GM18873 (cell line): Measurements from ENCODE around the gene LTBP1.
"Not testable (repeated sequence)": the region's sequence is repeated elsewhere in the genome, so short reads cannot be mapped to it uniquely, and the experiment has no call there.

Experiments used
- ATAC-seq: cut with Tn5 transposase; IDR thresholded peaks from one replicate; pipeline ENCODE4 v1.9.1; 2021; ENCODE audit warnings: mild to moderate bottlenecking, moderate library complexity, moderate number of reproducible peaks; ENCODE audit not compliant: unreplicated experiment, low FRiP score

Gene LTBP1

GRCh38 chr2:32958821-32959220, 12.1 kb downstream of the LTBP1 start:
- ATAC-seq: no peak

DNA sequence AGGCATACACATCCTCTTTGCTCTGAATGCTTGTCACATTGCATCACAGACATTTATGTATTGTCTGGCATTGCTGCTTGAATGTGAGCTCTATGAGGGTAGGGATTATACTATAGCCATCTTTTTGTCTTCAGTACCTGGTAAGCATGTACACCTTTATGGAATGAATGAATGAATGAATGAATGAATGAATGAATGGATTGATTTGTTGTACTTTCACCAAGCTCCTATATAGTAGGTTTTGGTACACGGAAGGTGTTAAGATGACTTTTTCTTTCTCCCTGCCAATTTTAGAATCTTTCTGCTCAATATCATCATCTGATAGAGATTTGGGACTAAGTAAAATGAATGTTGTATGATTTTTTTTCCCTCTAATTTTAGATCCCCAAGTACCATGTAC, 13.5 kb downstream of the LTBP1 start:
- ATAC-seq: no peak

GRCh38 chr2:32960647-32961403, 14.1 kb downstream of the LTBP1 start:
- ATAC-seq: no peak

- ATAC-seq: no peak
These were observed 15.9 kb downstream of the LTBP1 start for GRCh38 chr2:32962690-32963089.

GRCh38 chr2:32963941-32964340, 17.2 kb downstream of the LTBP1 start:
- ATAC-seq: no peak

DNA sequence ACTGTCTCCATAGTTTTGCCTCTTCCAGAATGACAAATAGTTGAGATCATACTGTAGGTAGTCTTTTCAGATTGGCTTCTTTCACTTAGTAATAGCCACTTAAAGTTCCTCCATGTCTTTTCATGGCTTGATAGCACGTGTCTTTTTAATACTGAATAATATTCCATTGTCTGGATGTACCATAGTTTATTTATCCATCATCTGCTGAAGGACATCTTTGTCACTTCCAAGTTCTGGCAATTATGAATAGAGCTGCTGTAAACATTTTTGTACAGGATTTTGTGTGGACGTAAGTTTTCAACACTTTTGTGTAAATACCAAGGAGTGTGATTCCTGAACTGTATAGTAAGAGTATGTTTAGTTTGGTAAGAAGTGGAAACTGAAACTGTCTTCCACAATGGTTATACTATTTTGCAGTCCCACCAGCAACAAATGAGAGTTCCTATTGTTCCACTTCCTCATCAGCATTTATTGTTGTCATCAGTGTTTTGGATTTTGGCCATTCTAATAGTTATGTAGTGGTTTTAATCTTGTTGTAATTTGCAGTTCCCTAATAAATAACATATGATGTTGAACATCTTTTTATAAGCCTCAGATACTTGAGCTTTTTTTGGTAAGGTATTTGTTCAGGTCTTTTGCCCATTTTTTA, 18.9 kb downstream of the LTBP1 start:
- no peak for ATAC-seq

DNA sequence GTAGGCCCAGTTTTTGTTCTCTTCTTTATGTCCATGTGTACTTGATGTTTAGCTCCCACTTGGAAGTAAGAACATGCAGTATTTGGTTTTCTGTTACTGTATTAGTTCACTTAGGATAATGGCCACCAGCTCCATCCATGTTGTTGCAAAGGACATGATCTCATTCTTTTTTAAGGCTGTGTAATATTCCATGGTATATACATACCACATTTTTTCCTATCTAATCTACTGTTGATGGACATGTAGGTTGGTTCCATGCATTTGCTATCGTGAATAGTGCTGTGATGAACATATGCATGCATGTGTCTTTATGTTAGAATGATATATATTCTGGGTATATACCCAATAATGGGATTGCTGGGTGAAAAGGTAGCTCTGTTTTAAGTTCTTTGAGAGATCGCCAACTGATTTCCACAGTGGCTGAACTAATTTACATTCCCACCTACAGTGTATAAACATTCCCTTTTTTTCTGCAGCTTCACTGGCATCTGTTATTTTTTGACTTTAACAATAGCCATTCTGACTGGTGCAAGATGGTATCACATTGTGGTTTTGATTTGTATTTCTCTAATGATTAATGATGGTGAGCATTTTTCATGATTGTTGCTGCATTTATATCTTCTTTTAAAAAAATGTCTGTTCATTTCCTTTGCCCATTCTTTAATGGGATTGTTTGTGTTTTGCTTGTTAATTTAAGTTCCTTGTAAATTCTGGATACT, 22.9 kb downstream of the LTBP1 start:
- ATAC-seq: no peak

GRCh38 chr2:32973772-32974171, 27.0 kb downstream of the LTBP1 start:
- ATAC-seq: not testable (repeated sequence)

GRCh38 chr2:32976409-32977063, 29.8 kb downstream of the LTBP1 start:
- no peak for ATAC-seq

DNA sequence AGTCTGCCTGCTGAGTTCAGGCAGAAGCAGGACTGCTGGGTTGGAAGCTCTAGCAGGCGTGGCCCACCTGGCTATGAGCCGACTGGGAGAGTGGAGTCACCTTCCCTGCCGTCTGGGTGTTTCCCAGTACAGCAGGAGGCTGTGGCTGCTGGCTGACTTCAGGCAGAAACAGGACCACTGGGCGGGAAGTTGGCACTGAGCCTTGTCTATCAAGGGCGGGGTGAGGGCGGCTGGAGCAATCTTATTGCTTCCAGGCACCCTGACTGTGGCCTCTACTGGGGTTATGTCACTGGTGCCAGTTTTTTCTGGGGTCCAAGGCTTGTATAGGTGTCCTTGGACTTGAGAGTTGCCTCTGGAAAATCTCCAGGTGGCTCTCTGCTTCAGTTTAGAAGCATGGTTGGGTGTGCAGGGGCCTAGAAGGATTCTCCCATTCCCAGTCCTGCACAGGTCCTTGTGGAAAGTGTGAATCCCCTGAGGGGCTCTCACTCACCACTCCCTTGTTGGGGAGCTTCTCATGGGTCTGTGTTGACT, 30.5 kb downstream of the LTBP1 start:
- no peak for ATAC-seq

DNA sequence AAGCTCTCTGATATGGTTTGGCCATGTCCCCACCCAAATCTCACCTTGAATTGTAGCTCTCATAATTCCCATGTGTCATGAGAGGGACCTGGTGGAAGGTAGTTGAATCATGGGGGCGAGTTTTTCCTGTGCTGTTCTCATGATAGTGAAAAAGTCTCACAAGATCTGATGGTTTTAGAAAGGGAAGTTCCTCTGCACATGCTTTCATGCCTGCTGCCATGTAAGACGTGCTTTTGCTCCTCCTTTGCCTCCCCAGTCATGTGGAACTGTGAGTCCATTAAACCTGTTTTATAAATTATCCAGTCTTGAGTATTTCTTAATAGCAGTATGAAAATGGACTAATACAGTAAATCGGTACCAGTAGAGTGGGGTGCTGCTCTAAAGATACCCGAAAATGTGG, 34.9 kb downstream of the LTBP1 start:
- no peak for ATAC-seq

DNA sequence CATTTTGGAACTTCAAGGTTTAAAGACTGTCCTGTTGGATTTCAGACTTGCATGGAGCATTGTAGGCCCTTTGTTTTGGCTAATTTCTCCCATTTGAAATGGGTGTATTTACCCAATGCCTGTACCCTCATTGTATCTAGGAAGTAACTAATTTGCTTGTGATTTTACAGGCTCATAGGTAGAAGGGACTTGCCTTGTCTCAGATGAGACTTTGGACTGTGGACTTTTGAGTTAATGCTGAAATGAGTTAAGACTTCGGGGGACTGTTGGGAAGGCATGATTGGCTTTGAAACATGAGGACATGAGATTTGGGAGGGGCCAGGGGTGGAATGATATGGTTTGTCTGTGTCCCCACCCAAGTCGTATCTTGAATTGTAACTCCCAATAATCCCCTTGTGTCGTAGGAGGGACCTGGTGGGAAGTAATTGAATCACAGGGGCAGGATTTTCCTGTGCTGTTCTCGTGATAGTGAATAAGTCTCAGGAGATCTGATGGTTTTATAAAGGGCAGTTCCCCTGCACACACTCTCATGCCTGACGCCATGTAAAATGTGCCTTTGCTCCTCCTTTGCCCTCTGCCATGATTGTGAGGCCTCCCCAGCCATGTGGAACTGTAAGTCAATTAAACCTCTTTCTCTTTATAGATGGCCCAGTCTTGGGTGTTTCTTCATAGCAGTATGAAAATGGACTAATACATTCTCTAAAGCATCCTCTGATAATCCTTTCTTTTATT, 36.6 kb downstream of the LTBP1 start:
- ATAC-seq: not testable (repeated sequence)

DNA sequence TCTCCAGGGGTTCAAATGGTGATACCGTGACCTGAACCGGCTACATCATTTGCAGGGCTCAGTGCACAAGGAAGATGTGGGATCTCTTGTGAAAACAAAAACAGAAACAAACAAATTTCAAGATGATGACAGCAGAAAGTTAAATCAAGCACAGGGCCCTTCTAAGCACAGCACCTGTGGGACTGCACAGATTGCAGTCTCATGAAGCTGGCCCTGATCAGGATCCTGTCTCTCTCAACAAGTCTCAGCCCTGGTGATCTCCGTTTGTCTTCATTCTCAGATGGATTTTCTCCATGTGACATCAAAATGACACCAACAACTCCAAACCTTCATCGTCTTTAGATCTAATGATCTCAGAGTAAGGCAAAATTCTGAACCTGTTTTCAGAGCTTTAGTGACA, 39.7 kb downstream of the LTBP1 start:
- ATAC-seq: no peak

- ATAC-seq: no peak
These were observed 41.8 kb downstream of the LTBP1 start for GRCh38 chr2:32988525-32988924.

GRCh38 chr2:32990556-32990955, 43.8 kb downstream of the LTBP1 start:
- no peak for ATAC-seq

GRCh38 chr2:32991091-32991845, 44.5 kb downstream of the LTBP1 start:
- ATAC-seq: no peak

DNA sequence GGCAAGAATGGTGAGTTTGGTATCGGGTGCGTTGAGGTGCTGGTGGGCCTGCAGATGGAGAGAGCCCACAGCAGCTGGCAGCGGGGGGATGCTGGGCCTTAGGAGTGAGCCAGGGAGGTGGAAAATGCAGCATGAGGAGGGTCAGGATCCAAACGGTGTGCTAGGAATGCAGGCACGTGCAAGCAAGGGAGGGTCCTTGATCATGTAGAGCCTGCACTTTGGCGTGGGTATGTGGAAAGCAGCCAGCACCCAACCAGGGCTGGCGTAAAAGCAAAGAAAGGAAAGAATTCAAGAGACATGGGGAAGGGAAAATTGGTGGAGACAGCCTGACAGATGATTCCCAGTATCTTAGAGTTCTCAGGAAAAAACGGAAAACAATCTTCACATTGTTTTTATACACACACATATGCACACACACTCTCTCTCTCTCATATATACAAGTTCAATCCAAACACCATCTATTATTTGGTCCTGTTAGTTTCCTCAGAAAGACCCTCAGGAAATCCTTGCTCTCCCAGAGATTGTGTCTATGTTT, 46.3 kb downstream of the LTBP1 start:
- no peak for ATAC-seq

DNA sequence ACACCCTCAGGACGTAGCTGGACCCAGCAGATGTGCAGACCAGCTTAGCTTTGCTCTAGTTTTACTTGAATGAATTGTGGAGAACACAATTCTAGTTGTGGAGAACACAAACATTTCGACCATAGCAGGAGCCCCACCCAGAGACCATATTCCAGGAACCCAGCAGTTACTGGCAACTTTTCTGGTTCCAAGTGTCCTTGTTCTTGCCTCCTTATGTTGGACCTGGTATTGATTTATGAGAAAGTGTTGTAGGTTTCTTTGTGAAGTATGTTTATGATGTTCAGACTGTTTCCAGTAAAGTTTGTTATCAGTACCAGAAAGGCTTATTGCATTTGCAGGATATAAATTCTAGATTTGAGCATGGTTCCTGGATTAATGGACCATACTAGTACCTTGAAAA, 51.0 kb downstream of the LTBP1 start:
- ATAC-seq: no peak

DNA sequence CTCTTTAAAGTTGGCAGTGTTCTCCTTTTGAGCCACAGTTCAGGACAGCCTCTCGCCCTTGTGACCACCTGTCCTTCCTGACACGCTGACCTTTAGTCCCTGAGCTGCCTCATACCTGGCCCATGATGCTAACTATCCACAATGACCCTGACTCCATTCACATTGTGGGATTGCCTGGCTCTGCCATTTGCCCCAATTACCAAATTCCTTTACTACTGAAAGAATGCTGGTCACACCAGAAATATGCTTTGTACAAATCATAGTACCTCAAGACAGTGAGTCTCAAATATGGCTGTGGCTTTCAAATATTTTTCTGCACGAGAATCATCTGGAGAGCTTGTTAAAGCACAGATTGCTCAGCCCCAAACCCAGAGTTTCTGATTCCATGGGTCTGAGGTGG, 54.2 kb downstream of the LTBP1 start:
- no peak for ATAC-seq
